ENCODE data around the gene ZNF878.

DNA sequence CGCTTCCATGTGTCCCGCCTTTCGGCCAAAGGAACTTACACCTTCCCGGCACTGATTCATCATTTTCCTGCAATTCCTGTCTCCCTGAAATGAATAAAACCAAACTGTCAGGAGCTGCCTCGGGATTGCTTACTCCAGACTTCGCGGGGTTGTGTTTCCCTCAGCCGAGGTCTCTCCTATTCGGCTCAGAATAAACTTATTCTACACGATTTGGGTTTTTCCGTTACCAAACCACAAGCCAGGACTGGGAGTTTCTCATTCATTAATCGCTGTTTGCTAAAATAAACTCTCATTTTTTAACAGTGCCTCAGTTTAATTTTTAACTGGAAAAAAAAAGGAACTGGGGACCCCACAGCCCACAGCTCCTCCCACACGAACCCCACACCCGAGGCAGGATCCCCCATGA is 667 bp downstream of the ZNF878 start:
- TF ChIP-seq, protein P1, sequence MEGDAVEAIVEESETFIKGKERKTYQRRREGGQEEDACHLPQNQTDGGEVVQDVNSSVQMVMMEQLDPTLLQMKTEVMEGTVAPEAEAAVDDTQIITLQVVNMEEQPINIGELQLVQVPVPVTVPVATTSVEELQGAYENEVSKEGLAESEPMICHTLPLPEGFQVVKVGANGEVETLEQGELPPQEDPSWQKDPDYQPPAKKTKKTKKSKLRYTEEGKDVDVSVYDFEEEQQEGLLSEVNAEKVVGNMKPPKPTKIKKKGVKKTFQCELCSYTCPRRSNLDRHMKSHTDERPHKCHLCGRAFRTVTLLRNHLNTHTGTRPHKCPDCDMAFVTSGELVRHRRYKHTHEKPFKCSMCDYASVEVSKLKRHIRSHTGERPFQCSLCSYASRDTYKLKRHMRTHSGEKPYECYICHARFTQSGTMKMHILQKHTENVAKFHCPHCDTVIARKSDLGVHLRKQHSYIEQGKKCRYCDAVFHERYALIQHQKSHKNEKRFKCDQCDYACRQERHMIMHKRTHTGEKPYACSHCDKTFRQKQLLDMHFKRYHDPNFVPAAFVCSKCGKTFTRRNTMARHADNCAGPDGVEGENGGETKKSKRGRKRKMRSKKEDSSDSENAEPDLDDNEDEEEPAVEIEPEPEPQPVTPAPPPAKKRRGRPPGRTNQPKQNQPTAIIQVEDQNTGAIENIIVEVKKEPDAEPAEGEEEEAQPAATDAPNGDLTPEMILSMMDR (conservative IDR thresholded peaks at IDR 0.05; ENCODE audit: low read depth, low read length), result no peak
- no peak for TF ChIP-seq EZH2 (IDR thresholded peaks at IDR 0.05; ENCODE audit: borderline replicate concordance, low read depth, low read length, poor library complexity, severe bottlenecking)

All from A673 (cell line).